ENCODE measurements around the gene DISP2.

DISP2 gene

DNA sequence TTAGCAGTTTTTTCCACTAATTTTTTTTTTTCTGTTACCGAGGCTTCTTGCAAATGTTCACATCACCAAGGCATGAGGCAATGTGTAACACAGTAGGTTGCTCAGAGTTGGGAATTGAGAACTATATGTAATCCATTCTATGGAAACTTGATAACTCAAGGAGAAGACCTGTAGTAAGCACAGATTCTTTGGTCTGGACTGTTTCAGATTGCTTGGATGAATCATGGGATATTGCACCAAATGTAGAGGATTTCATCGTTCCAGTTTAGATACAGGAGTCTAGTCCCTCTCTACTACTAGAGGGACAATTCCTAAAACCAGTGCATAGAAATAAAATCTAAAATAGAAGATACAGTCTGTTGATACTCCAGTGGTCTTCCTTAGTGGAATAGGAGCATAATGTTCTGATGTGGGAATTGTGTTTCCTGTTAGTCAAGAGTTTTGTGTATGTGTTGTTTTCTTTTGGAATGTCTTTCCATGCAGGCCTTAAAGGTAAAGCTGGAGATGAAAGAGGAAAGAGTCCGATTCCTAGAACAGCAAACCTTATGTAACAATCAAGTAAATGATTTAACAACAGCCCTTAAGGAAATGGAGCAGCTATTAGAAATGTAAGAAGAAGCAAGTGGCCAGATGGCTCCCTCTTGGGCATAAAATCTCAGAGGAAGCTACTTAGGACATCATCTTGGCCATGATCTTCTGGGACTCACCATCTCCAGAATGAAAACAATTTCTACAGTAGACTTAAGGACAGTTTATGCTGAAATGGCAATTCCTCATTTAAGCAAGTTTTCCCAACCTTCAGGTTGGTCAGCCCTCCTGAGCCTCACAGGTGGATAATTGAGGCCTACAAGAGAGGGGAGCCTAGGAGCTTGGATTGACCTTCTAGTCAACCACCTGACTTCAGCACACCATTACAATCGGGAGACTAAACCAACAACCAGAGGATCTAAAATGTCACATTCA is 35.2 kb downstream of the DISP2 start:
- no peak for DNase-seq

DNA sequence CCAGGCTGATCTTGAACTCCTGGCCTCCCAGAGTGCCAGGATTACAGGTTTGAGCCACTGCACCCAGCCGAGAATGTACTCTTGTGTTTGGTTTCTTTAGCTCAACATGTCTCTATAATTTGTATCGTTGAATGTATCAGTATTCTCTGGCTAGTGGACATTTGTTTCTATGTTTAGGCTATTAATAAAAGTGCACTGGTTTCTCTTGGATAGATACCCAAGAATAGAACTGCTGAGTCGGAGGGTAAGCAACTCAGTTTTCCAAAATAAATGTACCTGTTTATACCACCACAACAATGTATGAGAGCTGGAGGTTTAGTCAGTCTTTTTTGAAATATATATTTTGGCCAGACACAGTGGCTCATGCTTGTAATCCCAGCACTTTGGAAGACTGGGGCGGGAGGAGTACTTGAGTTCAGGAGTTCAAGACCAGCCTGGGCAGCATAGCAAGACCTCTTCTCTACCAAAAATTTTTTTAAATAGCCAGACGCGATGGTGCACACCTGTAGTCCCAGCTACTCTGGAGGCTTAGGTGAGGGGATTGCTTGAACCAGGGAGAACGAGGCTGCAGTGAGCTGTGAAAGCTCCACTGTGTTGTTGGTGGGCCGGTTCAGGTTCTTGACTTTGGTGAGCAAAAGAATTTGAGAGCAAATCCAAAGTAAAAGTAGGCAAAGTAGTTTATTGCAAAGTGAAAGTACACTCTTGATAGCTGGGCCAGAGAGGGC is 39.8 kb downstream of the DISP2 start:
- no peak for DNase-seq

DNA sequence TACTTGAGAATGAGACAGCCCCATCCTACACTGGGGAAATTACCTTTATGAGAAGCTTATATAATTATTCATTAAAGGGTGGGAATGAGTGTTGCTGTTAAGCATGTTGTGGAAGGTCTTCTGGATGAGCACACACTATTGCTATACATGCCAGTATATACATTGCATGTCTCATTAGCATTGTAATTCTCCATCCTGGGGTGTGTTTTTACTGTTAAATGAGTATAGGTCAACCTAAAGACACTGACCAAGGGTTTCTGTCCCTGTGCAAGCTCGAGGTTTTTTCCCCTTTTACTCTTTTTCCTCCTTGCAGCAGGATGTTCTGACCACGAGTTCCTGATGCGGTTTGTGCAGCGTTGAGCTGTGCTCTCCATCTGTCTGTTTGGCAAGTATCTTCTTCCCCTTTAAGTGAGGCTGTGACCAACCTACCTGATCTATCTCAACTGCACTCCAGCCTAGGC is 40.4 kb downstream of the DISP2 start:
- no peak for DNase-seq

DNA sequence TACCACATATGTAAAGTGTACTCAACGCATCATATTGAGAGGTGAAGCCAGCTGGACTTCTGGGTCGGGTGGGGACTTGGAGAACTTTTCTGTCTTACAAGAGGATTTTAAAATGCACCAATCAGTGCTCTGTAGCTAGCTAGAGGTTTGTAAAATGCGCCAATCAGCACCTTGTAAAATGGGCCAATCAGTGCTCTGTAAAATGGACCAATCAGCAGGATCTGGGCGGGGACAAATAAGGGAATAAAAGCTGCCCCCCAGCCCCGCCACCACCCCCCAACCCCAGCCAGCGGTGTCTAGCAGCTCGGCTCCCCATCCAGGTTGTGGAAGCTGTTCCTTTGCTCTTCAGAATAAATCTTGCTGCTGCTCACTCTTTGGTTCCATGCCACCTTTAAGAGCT is 41.4 kb downstream of the DISP2 start:
- DNase-seq, result no peak

DNA sequence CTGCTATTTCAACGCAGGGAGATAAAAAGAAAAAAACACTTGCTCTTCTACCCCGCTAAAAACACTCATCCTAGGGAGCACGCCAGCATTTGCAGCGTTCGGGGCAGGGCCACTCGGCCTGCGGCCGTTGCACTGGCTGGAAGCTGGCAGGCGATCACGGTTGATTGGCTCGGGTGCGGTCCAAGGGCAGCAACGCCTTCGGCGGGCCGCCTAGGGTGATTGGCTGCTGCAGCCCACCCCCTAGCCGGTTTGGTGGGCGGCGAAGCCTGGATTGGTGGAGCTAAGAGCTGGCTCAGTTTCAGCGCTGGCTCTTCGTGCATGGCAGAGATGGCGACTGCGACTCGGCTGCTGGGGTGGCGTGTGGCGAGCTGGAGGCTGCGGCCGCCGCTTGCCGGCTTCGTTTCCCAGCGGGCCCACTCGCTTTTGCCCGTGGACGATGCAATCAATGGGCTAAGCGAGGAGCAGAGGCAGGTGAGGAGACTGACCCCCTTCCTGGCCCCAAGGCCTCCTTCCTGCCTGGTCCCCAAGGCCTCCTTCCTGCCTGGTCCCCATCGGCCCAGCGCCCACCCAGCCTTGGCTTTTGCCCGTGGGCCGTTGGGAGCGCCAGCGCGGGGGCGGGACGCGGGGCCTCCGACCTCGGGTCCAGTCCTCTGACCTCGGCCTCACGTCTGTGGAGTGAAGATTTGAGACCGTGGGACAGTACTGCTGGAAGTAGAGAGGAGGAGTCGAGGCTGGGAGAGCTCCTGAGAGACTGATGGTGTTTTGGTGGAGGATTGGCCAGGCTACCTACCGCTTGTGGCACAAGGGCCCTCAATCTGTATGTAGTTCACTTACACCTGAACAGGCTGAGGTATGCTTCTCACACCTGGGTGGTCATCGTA is 47.7 kb downstream of the DISP2 start, which contains the start of gene IVD:
Gene IVD (plus strand): TSS at position 295 of the 881 bp plus-strand sequence. CDS start 33 bp downstream, at position 328.
- DNase-seq, result peak; percentile 95

DNA sequence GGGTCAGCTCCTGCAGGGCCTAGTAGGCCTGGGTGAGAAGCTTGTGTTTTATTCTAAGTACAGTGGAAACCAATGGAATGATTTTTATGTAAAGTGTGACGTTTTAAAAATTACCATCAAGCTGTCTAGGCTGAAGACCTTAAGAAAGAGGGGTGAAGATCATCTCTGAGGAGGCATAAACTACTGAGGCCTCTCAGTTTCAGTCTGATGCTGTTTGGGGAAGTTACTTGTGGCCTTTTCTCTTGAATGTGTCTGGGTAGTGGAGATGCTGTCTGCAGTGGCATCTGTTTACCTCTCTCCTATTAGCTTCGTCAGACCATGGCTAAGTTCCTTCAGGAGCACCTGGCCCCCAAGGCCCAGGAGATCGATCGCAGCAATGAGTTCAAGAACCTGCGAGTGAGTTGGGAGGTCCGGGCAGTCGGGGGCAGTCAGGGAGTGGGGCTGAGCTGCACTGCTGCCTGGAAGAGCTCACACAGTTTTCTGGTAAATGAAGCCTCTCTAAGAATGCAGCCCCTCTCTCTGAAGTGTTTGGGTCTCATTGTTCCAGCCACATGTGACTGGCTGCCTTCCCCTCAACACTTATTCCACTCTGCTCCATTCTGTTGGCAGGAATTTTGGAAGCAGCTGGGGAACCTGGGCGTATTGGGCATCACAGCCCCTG is 49.4 kb downstream of the DISP2 start:
- DNase-seq, result no peak

DNA sequence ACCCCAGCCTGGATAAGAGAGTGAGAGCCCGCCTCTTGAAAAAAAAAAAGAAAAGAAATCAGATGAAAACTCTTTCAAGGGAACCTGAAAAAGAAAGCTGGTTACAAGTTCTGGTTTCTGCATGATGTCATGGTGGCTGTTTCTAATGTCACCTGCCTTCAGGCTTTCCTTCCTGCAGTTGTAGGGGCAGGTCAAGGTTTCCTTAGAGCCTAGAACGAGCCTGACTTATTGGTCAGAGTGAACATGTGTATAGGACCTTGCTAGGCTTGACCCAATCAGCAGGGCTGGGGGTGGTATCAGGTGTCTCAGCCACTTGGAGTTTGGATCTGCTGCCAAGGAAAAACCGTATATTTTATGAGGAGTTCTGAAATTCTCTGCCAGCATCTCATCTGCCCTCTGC is 51.3 kb downstream of the DISP2 start:
- DNase-seq, result no peak

DNA sequence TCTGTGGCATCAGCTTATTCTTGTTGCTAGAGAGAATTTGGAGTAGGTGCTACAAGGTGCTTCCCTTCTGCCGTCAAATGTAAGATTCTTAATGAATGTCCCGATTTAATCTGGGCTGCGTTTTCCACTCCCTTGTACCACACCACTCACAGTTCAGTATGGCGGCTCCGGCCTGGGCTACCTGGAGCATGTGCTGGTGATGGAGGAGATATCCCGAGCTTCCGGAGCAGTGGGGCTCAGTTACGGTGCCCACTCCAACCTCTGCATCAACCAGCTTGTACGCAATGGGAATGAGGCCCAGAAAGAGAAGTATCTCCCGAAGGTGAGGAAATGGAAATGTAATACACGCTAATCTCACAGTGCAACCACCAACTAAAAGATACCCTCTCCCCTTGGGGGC is 52.5 kb downstream of the DISP2 start:
- DNase-seq, result no peak

DNA sequence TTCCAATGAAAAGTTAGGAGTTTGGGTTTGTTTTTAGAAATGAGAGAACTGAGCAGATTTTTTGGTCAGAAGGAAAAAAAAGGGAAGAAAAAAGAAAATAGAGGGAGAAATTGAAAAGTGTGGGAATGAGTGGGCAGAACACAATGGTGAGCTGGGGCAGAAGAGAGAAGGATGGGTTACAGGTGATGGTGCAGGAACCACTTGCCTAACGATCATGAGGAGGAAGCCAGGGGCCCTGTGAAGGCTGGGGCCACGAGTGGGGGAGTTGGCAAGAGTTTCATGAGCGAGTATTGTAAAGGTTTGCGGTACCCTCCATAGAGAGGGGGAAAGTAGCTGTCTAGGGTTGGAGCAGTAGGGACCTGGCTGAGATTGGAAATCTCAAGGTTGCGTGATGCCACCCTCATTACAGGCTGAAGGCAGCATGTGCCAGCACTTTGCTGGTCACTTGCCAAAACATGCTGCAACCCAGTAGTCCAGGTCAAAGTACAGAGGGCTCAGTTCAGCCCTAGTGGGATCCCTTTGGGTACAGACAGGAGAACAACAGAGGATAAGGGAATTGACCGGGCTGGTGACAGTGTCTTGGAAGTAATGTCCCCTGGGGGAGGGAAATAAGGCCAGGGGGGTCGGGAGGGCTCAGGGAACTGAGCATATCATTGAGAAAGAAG is 54.2 kb downstream of the DISP2 start:
- DNase-seq, result no peak

DNA sequence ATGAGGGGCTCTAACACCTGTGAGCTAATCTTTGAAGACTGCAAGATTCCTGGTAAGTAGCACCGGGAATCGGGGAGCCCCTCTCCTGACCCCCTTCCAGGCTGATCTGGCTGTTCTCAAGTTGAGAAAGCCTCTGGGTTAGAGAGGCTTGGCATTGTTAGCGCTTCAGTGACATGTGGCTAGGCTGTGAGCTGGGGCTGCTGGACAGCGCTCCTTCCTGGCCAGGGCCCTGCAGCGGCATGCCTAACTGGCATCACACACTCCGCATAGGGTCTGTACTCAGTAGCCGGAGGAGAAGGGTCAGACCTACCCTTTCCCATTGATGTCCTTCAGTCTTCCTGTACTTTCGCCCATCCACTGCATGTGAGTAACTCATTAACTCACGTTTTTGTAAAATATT is 55.0 kb downstream of the DISP2 start:
- no peak for DNase-seq

DNA sequence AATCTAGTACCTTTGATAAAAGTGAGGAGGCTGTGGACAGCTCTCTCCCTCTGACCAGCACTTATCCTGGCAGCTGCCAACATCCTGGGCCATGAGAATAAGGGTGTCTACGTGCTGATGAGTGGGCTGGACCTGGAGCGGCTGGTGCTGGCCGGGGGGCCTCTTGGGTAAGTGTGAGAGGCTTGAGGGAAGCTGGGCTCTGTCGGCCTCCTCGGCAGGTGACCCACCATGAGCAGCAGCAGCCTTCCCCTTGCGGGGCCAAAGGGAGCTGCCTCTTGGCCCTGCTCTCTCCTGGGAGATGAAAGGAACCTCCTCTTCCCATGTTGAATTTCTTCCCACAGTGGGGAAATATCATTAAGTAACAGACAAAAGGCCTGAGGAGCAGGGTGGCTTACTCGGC is 56.8 kb downstream of the DISP2 start:
- no peak for DNase-seq

DNA sequence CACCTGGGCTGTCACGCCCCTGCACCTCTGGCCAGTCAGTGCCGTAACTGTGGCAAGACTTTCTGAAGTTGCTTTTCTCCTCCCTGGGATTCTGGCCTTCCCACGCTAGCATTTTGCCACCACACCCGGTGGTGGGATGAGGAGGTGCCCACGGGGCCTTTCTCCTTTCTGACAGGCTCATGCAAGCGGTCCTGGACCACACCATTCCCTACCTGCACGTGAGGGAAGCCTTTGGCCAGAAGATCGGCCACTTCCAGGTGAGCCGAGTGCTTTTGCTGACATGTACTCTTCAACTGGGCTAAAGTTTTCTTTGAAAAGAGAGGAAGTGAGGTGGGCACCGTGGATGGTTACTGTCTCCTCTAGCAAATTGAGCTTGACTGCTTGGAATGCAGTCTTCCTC is 57.2 kb downstream of the DISP2 start:
- DNase-seq, result no peak

DNA sequence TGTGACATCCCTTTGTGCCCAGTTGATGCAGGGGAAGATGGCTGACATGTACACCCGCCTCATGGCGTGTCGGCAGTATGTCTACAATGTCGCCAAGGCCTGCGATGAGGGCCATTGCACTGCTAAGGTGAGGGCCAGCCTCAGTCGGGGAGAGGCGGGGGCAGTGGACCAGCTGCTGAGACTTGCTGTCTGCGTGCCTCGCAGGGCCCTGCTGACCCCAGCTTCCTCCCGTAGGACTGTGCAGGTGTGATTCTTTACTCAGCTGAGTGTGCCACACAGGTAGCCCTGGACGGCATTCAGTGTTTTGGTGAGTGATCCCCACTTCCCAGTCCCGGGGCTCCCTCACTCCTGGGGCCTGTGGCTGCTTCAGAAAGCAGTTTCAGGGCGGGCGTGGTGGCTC is 58.0 kb downstream of the DISP2 start:
- no peak for DNase-seq

DNA sequence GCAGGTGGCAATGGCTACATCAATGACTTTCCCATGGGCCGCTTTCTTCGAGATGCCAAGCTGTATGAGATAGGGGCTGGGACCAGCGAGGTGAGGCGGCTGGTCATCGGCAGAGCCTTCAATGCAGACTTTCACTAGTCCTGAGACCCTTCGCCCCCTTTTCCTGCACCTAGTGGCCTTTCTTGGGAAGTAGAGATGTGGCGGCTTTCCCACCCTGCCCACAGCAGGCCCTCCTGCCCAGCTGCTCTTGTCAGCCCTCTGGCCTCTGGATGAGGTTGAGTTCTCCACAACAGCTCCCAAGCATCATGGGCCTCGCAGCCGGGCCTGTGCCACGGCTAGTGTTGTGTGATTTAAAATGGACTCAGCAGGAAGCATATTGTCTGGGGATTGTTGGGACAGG is 60.1 kb downstream of the DISP2 start:
- DNase-seq, result no peak

DNA sequence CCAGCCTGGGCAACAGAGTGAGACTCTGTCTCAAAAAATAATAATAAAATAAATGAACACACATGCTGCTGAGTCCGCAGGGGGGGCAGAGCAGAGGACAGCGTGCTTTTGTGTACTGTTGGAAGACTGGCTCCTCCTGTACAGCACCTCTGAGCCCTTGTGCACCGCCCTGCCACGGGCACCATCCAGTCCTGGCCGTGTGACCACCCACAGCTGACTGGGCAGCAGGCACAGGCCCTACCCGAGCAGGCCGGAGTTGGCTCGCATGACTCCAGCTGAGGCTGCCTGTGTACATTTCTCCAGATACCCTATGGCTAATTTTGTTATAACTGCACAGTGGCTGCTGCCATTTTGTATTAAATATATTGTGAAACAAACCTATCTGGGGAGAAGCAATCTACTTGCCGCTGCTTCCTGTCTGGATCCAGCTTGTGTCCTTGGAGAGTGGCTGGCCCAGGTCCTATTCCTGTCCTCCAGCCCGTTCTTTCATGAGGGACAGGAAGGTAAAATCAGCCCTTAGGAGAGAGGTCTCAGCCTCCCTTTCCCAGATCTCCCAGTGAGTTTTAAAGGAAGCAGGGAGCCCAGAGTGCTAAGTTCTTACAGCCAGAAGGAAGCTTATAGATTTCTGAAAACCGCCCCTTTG is 62.2 kb downstream of the DISP2 start:
- DNase-seq, result no peak

DNA sequence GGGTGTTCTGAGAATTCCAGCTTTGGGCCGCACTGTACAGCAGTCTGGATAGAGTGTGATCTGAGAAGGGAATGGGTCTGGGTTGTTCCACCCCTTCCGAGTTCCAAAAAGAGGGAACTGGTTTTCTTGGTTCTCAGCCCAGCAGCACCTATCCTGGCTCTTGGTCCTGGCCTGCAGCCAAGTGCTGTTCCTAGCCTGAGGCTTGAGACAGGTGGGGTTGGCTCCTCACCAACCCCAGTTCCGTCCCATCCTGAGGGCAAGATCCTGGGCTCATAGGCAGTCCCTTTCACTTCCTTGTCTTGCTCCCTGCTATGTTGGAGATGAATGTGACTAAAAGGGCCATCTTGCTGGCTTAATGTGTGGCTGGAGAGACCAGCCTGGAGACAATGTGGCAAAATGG is 62.8 kb downstream of the DISP2 start:
- DNase-seq, result no peak

DNA sequence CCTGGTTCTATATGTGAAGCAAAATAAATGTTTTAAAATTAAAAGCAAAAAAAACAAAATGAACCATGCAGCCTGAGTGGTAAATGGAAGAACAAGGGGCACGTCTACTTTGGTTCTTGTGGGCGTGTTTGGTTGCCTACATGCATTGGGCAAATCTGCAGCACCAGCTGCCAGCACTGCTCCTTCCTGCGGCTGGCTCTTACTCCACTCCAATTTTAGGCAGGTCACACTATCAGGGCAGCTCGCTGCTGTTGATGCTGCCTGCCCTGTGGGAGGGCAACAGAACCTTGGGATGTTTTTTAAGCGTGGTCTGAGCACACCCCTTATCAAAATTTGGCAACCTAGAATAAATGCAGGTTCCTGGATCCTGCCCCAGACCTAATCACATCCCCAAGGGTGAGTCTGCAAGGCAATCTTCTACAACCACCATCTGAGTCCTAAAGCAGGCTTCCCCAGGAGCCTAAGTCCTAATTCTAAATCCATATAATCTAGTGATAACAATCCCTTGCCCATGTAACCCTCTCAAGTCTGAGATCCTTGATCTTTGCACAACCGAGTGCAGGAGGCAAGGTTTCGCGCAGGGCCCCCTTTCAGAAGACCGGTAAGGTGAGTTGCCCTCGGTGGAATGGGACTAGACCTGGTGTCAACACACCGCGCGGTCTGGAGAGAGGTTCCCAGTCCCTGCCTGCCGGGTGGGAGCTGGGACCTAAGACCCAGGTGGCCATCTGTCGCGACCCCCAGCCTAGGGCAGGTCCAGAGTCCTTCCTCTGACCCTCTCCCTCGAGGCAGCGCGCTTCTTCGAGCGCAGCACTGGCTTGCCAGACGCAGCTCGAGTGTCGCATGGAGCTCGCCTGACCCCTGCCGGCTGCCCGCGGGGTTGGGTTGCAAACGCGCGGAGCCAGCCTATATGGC is 63.5 kb downstream of the DISP2 start:
- peak; percentile 94 for DNase-seq

DNA sequence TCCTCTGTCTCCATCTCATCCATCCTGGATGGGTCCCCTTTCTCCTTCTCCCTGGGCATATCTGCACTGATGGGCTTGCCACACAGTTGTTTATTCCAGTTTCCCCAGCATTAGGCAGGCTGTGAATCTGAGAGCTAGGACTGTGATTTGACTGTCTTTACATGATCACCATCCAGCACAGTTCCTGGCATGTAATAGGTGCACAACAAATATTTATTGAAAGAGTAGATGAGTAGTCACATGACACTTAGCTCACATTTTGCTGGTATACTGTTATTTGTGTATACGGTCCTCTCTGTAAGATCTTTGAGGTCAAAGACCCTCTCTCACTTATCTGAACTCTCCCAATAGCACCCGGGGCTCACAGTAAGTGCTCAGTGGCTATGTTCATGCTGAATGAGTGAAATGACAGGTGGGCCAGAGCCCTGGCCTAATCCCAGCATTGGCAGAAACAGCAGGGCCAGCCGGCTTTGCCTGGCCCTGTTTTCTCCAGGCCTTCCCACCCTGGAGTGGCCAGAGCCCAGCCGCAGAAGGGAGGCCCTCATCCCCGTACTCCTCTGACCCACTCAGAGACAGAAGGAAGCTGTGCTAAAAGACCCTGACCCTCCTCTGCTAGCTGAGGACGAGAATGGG is 66.6 kb downstream of the DISP2 start:
- no peak for DNase-seq

DNA sequence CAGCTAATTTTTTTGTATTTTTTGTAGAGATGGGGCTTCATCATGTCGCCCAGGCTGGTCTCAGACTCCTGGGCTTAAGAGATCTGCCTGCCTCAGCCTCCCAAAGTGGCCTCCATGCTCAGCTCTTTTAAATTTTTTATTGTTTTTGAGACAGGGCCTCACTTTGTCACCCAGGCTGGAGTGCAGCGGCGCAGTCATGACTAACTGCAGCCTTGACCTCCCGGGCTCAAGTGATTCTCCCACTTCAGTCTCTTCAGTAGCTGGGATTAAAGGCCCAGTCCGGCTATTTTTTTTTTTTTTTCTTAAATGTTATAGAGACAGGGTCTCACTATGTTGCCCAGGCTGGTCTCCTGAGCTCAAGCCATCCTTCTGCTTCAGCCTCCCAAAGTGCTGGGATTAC is 67.7 kb downstream of the DISP2 start:
- DNase-seq, result no peak

DNA sequence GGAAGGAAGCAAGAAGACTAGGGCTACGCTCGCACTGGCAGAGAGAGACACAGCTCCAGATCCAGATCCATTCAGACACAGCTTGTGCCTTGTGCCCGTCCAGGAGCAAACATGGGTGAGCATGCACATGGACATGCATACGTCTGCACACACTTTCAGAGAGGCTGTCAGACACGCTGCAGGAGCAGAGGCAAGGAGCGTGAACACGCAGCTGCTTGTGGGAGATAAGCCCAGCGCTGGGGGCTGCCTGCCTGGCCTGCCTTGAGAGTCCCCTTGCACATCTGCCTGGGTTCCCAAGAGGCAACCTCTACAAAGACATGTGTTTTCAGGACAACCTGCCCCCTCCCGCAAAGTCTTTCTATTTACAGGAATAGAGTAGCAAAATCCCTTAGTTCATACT is 69.2 kb downstream of the DISP2 start:
- DNase-seq, result no peak
